Measurements from ENCODE around the gene ADCY10.

DNA sequence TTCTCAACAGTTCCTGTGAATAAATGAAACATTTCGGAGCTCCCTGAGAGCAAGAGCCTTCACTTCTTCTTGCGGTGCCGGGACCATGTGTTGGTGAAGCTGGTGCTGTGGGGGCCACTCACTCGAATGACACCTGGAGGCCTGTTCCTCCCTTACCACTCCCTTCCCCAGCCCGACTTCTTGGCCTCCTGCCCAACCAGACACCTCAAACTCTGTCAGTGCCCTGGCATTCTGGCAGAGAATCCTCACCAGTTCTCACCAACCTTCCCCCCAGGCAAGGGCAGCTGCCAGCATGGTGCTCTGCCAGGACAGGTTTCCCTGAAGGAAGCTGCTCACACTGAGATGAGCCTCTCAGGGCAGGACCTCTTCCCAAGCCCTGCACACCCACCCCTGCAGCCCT is 123.8 kb downstream of the ADCY10 start:
- TF ChIP-seq, protein P1, sequence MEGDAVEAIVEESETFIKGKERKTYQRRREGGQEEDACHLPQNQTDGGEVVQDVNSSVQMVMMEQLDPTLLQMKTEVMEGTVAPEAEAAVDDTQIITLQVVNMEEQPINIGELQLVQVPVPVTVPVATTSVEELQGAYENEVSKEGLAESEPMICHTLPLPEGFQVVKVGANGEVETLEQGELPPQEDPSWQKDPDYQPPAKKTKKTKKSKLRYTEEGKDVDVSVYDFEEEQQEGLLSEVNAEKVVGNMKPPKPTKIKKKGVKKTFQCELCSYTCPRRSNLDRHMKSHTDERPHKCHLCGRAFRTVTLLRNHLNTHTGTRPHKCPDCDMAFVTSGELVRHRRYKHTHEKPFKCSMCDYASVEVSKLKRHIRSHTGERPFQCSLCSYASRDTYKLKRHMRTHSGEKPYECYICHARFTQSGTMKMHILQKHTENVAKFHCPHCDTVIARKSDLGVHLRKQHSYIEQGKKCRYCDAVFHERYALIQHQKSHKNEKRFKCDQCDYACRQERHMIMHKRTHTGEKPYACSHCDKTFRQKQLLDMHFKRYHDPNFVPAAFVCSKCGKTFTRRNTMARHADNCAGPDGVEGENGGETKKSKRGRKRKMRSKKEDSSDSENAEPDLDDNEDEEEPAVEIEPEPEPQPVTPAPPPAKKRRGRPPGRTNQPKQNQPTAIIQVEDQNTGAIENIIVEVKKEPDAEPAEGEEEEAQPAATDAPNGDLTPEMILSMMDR (IDR thresholded peaks at IDR 0.05), result no peak
- TF ChIP-seq POLR2A (IDR thresholded peaks at IDR 0.05), result no peak
